NCI-H510A (cell line): ENCODE measurements around the gene NCSTN.
"Not testable (repeated sequence)": the region's sequence is repeated elsewhere in the genome, so short reads cannot be mapped to it uniquely, and the experiment has no call there.

Experiments used
- DNase-seq: peaks from one replicate; lab custom pipeline; 2025; lab: John Stamatoyannopoulos, UW

Gene NCSTN

GRCh38 chr1:160371756-160372155, 28.6 kb downstream of the NCSTN start:
- DNase-seq: no peak

DNA sequence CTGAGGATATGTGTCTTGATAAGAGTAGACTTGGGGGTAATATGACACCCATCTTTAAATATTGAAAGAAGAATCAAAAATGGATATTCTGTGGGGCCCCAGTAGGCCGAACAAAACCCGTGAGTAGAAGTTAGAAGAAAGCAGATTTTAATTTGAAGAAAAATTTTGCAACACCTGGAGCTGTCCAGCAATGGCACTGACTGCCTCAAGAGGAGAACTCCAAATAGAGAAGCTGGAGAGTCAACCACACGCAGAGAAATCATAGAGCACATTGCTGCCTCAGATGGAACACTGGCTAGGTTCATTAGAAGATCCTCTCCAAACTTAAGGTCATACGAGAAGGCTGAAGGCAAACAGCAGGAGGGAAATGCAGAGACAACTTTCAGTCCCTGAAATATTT, 30.5 kb downstream of the NCSTN start:
- no peak for DNase-seq

- no peak for DNase-seq
Observed at GRCh38 chr1:160374306-160375110, 31.3 kb downstream of the NCSTN start.

GRCh38 chr1:160375788-160376524, 32.8 kb downstream of the NCSTN start:
- no peak for DNase-seq

- no peak for DNase-seq
Observed at GRCh38 chr1:160376525-160377131, 33.4 kb downstream of the NCSTN start.

DNA sequence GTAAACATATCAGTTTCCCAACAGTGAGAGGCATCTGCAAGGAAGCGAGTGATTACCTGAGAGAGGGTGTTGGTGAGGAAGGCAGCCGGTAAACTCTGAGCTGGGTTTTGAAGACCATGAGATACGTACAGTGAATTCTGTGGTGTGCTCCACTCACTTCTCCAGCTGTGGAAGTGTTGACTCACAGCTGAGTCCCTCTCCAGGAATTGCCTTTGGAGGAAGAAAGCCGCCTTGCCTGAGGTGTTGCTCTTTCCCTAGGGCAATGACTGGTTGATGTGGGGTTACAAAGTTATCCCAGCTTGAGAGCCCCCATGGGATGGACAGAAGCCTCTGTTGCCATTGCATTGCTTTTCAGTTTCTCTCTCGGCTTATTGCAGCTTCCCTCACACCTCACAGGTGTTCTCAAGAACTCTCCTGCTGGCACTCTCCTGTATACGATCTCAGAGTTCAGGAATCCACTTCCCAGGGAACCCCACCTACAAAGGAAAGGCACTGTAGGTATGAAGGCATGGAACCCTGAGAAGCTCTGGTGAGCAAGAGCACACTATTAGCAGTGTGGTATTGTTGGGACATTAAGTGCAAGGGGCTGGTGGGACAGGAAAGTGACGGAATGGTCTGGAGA, 34.5 kb downstream of the NCSTN start:
- no peak for DNase-seq

- DNase-seq: not testable (repeated sequence)
Observed at GRCh38 chr1:160384812-160385211, 41.6 kb downstream of the NCSTN start.

GRCh38 chr1:160388406-160388805, 45.2 kb downstream of the NCSTN start:
- DNase-seq: not testable (repeated sequence)

DNA sequence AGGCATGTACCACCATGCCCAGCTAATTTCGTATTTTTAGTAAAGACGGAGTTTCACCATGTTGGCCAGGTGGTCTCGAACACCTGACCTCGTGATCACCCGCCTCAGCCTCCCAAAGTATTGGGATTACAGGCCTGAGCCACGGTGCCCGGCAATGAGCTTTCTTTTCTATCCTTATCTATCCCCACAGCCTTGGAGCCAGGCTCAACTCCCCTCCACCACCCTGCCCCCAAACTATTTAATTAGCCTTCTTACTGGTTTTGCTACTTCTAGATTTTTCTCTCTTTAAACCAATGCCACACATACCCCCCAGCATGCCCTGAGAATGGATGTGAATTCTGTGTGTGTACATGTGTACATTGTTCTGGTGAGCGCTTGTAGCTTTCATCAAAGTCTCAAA, 51.5 kb downstream of the NCSTN start:
- DNase-seq: no peak

DNA sequence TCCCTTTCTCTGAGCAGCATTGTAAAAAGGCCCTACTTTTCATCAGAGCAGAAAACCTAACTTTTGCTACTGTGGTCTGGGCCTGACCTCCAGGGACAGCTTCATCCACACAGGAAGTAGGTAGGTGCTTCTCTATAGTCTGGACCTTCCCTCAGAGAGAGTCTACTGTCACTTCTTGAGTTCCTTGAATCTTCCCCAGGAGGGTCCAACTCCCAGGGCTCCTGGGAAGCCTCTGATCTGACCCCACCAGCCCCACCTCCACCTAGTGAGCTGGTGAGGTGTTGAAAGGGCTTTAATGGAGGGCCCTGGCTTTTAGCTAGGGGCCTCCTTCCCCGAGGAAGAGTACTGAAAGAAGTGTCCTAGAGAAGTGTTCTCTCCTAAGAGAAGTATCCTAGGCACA, 54.5 kb downstream of the NCSTN start:
- DNase-seq: no peak

DNA sequence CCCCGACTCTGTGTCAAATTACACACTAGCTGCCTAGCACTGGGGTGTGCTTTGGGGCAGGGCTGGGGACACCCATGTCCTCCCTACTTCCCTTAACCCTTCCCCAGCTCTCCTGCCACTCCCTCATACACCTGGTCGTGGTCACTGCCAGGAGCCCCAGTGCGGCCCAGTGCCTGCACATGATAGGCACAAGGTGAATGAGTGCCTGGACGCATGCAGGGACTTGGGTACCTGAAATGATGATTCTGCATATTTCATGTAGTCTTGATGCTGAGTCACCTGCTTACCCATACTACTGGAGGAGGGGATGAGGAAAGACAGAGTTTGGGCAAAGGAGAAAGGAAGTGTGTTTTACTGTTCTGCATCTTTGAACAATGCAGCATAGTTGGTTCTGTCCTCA, 55.6 kb downstream of the NCSTN start:
- DNase-seq: no peak

GRCh38 chr1:160399544-160400222, 56.5 kb downstream of the NCSTN start:
- DNase-seq: no peak

DNA sequence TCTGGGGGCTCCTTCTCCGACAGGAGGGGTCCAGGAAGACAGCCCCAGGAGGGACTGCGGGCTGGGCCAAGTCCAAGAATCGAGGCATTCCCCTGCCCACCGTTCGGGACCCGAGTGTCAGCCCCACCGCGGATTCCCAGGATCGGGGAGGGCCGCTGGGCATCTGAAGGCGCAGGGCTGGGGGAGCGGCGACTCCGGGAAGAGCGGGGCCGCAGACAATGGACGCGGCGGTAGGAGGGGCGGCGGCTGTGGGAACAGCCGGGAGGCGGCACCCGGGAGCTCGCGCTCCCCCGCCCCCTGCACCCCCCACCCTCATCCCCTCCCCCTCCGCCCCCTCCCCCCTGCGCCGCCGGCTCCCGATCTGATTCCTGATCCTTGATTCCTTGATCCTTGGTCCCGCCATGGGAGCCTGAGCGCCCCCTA, 57.1 kb downstream of the NCSTN start, which contains the start of gene VANGL2:
Gene VANGL2, plus strand, starts transcription at position 342 of the 423 bp plus-strand sequence. CDS start 15,274 bp downstream, outside the sequence.
- DNase-seq: peak; percentile 47

GRCh38 chr1:160400646-160401486, 57.7 kb downstream of the NCSTN start:
- DNase-seq: no peak

GRCh38 chr1:160401487-160401805, 58.3 kb downstream of the NCSTN start:
- DNase-seq: no peak

- no peak for DNase-seq
Observed at GRCh38 chr1:160402001-160402795, 59.0 kb downstream of the NCSTN start.

GRCh38 chr1:160403244-160403643, 60.1 kb downstream of the NCSTN start:
- DNase-seq: no peak

DNA sequence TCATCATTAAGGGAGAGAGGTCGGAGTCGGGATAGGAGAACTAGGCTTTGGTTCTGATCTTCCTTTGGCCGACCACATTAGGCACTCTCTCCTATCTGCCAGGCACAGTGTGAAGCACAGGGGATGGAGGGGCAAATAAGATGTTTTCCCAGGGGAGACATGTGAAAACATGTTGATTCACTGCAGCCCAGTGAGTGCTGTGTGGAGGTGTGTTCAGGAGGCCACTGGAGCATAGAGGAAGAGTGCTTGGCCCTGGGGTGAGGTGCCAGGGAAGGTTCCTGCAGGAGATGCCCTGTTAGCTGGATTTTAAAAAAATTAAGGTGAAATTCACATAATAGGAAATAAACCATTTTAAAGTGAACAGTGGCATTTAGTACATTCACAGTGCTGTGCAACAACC, 60.9 kb downstream of the NCSTN start:
- no peak for DNase-seq

DNA sequence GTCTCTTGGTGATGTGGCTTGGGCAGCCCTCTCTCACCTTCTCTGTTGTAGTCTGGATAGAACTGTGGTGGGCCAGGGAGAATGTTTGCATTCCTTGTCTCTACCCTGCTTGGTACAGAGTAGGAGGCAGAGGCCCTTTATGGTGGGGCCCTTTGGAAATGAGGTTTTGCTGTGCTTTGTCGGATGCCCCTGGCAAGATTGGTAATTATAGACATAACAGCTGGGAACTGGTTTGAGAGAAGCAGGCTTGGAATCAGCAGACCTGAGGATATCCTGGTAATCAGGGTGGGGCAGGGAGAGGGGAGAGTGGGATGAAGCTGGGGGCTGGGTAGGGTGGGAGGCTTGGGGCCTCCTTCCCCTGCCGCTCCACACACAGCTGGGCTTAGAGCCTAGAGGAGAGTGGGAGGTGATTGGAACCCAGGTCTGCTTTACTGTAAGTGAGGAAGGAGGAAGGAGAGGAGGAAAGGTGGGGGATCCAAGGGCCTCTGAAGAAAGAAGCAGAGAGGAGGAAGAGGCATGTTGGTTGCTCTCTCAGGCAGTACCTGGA, 62.2 kb downstream of the NCSTN start:
- DNase-seq: no peak
